SK-N-SH treated with all-trans-retinoic acid at 6 μM for 48 hours (cell line): ENCODE measurements around the gene KAT6B.
"Not testable (repeated sequence)": the region's sequence is repeated elsewhere in the genome, so short reads cannot be mapped to it uniquely, and the experiment has no call there.

Experiments used
- ATAC-seq: fragments of 200-7000 bp; cut with Tn5 transposase; 3 replicates; pipeline ENCODE4 v1.9.1; 2020; ENCODE audit warnings: mild to moderate bottlenecking, moderate library complexity
- ARNTL ChIP-seq: fragments of 450-650 bp; formaldehyde crosslinking; IDR thresholded peaks from 2 replicates; pipeline ENCODE4 v1.5.0; 2020; ENCODE audit warnings: low read depth, mild to moderate bottlenecking, moderate library complexity, borderline replicate concordance
- BACH2 ChIP-seq: fragments of 250-450 bp; sonication (Bioruptor Pico); IDR thresholded peaks from 2 replicates; pipeline ENCODE4 v1.9.0; 2021; ENCODE audit warnings: mild to moderate bottlenecking, borderline replicate concordance
- CREB5 ChIP-seq: fragments of 250-450 bp; sonication (Bioruptor Pico); IDR thresholded peaks from 2 replicates; pipeline ENCODE4 v1.5.1; 2020; ENCODE audit warnings: low read depth, mild to moderate bottlenecking, moderate library complexity
- CSDC2 ChIP-seq: fragments of 250-450 bp; sonication (Bioruptor Pico); IDR thresholded peaks from 2 replicates; pipeline ENCODE4 v1.5.0; 2020; ENCODE audit warnings: mild to moderate bottlenecking, moderate library complexity
- ESRRG ChIP-seq: fragments of 250-450 bp; sonication (Bioruptor Pico); IDR thresholded peaks from 2 replicates; pipeline ENCODE4 v1.6.1; 2021; ENCODE audit warnings: mild to moderate bottlenecking
- GLIS3 ChIP-seq: fragments of 250-450 bp; sonication (Bioruptor Pico); IDR thresholded peaks from 2 replicates; pipeline ENCODE4 v1.5.0; 2020; ENCODE audit warnings: mild to moderate bottlenecking, moderate library complexity
- ISL1 ChIP-seq: fragments of 250-450 bp; sonication (Bioruptor Pico); IDR thresholded peaks from 2 replicates; pipeline ENCODE4 v2.1.2; 2022; ENCODE audit warnings: mild to moderate bottlenecking, moderate library complexity
- PATZ1 ChIP-seq: fragments of 250-450 bp; sonication (Bioruptor Pico); IDR thresholded peaks from 2 replicates; pipeline ENCODE4 v1.8.0; 2020; ENCODE audit warnings: mild to moderate bottlenecking, moderate library complexity, borderline replicate concordance
- POU6F1 ChIP-seq: fragments of 250-450 bp; sonication (Bioruptor Pico); IDR thresholded peaks from 2 replicates; pipeline ENCODE4 v1.8.0; 2021; ENCODE audit warnings: low read depth, mild to moderate bottlenecking, moderate library complexity, borderline replicate concordance
- PPARA ChIP-seq: fragments of 250-450 bp; sonication (Bioruptor Pico); IDR thresholded peaks from 2 replicates; pipeline ENCODE4 v1.5.0; 2020; ENCODE audit warnings: mild to moderate bottlenecking, borderline replicate concordance
- RARB ChIP-seq: fragments of 250-450 bp; sonication (Bioruptor Pico); IDR thresholded peaks from 2 replicates; pipeline ENCODE4 v1.8.0; 2021; ENCODE audit warnings: mild to moderate bottlenecking, moderate library complexity
- SNAI2 ChIP-seq: fragments of 250-450 bp; sonication (Bioruptor Pico); IDR thresholded peaks from 2 replicates; pipeline ENCODE4 v1.5.0; 2020; ENCODE audit warnings: mild to moderate bottlenecking, moderate library complexity
- TCF4 ChIP-seq: fragments of 250-450 bp; sonication (Bioruptor Pico); IDR thresholded peaks from 2 replicates; pipeline ENCODE4 v1.8.0; 2021; ENCODE audit warnings: mild to moderate bottlenecking, moderate library complexity, borderline replicate concordance
- TOX ChIP-seq: fragments of 250-450 bp; sonication (Bioruptor Pico); IDR thresholded peaks from 2 replicates; pipeline ENCODE4 v1.8.0; 2021; ENCODE audit warnings: mild to moderate bottlenecking, moderate library complexity, borderline replicate concordance
- TSHZ2 ChIP-seq: fragments of 250-450 bp; sonication (Bioruptor Pico); IDR thresholded peaks from 2 replicates; pipeline ENCODE4 v1.5.0; 2020; ENCODE audit warnings: mild to moderate bottlenecking, moderate library complexity
- ZC3H10 ChIP-seq: fragments of 250-450 bp; sonication (Bioruptor Pico); IDR thresholded peaks from 2 replicates; pipeline ENCODE4 v1.5.1; 2021; ENCODE audit warnings: mild to moderate bottlenecking, moderate library complexity
- ZFP3 ChIP-seq: fragments of 250-450 bp; sonication (Bioruptor Pico); IDR thresholded peaks from 2 replicates; pipeline ENCODE4 v1.5.0; 2020; ENCODE audit warnings: mild to moderate bottlenecking, moderate library complexity
- ZFP30 ChIP-seq: fragments of 450-650 bp; formaldehyde crosslinking; IDR thresholded peaks from 2 replicates; pipeline ENCODE4 v1.5.0; 2022; ENCODE audit warnings: mild to moderate bottlenecking, moderate library complexity
- ZNF70 ChIP-seq: fragments of 450-650 bp; formaldehyde crosslinking; IDR thresholded peaks from 2 replicates; pipeline ENCODE4 v1.5.0; 2020; ENCODE audit warnings: mild to moderate bottlenecking, moderate library complexity
- TF ChIP-seq, protein P1 (sequence below): fragments of 250-450 bp; sonication (Bioruptor Pico); IDR thresholded peaks from 2 replicates; pipeline ENCODE4 v1.5.1; 2021; ENCODE audit warnings: mild to moderate bottlenecking, moderate library complexity

KAT6B gene

DNA sequence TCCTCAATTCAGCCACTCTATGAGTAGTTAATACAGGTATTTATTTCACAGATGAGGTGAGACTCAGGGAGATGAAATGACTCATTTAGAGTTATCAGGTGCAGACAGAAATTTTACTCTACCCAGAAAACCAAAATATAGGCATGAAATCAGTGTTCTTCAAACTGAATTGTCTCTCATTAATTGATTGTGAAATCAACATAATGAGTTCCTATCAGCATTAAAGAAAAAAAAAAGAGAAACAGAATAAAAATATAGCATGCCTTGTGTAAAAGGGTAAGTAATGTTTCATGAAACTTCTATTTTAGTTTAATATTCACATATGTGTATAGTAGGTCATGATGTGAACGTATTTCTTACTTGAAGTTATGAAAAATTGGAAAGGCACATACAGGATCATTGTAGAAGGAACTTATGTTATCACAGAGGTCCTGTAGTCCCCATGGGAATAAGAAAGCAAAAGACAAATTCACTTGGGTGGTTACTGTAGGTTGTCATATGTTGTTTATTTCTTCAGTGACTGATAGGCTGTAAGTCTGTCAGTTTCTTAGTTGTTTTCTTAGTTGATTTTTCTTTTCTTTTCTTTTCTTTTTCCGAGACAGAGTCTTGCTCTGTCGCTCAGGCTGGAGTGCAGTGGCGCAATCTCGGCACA lies 47.5 kb downstream of the KAT6B start (continued):
- no peak for TF ChIP-seq ZC3H10 (CRISPR knock-in tag)
- no peak for TF ChIP-seq BACH2

- ATAC-seq = no peak
- TF ChIP-seq ZC3H10 (CRISPR knock-in tag) (no peak), PATZ1 (CRISPR knock-in tag) (no peak), ISL1 (CRISPR knock-in tag) (no peak), PPARA (CRISPR knock-in tag) (no peak), CREB5 (CRISPR knock-in tag) (no peak), ARNTL (CRISPR knock-in tag) (no peak)
These were observed 48.2 kb downstream of the KAT6B start for GRCh38 chr10:74874649-74875048.

DNA sequence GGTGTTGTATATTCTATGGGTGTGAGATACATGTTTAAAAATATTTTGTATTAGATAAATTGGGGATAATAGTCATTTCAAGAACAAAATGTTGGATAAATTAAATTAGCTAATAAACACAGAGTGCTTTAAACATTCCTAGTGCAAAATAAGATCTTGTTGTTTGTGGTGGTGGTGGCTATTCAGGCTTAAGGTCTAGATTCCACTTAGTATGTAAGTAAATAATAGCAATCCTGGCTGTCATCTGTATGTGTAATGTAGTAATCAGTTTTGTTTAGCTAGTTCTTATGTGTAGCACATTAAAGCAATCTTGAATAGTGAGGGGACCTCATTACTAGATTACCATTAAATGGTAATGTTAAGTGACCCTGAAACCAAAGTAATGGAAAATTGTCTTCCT lies 48.7 kb downstream of the KAT6B start:
- TF ChIP-seq ISL1 (CRISPR knock-in tag) (no peak), TOX (no peak), CSDC2 (CRISPR knock-in tag) (no peak), RARB (CRISPR knock-in tag) (no peak), TCF4 (CRISPR knock-in tag) (no peak), GLIS3 (CRISPR knock-in tag) (no peak), ESRRG (CRISPR knock-in tag) (no peak), ZFP3 (CRISPR knock-in tag) (no peak), BACH2 (no peak)
- TF ChIP-seq, protein P1, sequence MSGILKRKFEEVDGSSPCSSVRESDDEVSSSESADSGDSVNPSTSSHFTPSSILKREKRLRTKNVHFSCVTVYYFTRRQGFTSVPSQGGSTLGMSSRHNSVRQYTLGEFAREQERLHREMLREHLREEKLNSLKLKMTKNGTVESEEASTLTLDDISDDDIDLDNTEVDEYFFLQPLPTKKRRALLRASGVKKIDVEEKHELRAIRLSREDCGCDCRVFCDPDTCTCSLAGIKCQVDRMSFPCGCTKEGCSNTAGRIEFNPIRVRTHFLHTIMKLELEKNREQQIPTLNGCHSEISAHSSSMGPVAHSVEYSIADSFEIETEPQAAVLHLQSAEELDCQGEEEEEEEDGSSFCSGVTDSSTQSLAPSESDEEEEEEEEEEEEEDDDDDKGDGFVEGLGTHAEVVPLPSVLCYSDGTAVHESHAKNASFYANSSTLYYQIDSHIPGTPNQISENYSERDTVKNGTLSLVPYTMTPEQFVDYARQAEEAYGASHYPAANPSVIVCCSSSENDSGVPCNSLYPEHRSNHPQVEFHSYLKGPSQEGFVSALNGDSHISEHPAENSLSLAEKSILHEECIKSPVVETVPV = no peak
- ATAC-seq = no peak

DNA sequence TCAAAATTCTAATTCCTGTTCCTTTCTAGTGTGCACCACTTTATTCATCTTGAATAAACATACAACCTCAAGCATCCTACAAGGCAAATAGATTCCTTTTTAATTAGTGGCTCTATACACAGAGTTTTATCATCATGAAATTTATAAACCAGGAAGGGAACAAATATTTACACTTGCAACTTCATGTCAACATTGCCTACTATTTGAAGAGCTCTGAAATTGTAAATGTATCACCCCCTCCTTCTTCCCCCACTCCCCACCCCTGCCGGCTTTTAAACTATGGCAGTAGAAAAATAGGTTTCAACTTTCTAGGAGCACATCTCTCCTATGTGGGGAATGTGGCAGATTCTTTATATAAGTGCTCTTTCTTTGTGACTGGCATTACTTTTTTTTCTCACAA lies 49.6 kb downstream of the KAT6B start:
- ATAC-seq = no peak
- no peak for TF ChIP-seq ARNTL (CRISPR knock-in tag)
- no peak for TF ChIP-seq GLIS3 (CRISPR knock-in tag)
- TF ChIP-seq PATZ1 (CRISPR knock-in tag) = no peak
- no peak for TF ChIP-seq RARB (CRISPR knock-in tag)
- no peak for TF ChIP-seq TOX
- TF ChIP-seq SNAI2 (CRISPR knock-in tag) = no peak
- TF ChIP-seq ZC3H10 (CRISPR knock-in tag) = no peak
- TF ChIP-seq POU6F1 (CRISPR knock-in tag) = no peak
- no peak for TF ChIP-seq CSDC2 (CRISPR knock-in tag)
- TF ChIP-seq ESRRG (CRISPR knock-in tag) = no peak
- TF ChIP-seq TSHZ2 = no peak
- no peak for TF ChIP-seq CREB5 (CRISPR knock-in tag)
- TF ChIP-seq ZFP30 = no peak
- no peak for TF ChIP-seq ZNF70 (CRISPR knock-in tag)

DNA sequence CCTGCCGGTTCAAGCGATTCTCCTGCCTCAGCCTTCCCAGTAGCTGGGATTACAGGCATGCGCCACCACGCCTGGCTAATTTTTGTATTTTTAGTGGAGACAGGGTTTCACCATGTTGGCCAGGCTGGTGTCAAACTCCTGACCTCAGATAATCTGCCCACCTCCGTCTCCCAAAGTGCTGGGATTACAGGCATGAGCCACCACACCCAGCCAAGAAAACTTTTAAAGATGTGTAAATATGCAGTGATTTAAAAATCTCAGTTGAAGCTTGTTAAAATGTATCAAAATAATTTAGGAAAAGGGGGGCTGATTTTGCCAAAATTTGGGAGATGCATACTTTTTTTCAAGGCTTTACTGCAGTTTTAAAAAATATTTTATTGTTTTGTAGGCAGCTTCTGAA lies 50.7 kb downstream of the KAT6B start:
- not testable (repeated sequence) for ATAC-seq
